Upper lobe of left lung (tissue), 6 donors: ENCODE results near the gene BRAT1. TPM values are rescaled to one million over a fixed set of nuclear protein-coding genes. Genes with fewer than 3 reads are reported as not detected.

ENCODE experiments used
- ATAC-seq, 2 donors: fragments of 200-7000 bp; cut with Tn5 transposase; one replicate each; pipeline ENCODE4 v1.9.1; 2022; ENCODE audit warnings: mild to moderate bottlenecking in 2 of 2, moderate library complexity in 2 of 2; ENCODE audit not compliant: low FRiP score in 2 of 2
- DNase-seq, 2 donors: peaks; one replicate each; pipeline ENCODE4 v3.0.0-alpha.2; 2019 to 2020
- H3K27ac ChIP-seq, 4 donors: fragments of 200-600 bp; sonication (generic); one replicate each; pipeline ENCODE4 v1.5.1; 2016 to 2019
- H3K27me3 ChIP-seq, 4 donors: fragments of 200-600 bp; sonication (generic); one replicate each; pipeline ENCODE4 v1.5.1; 2017 to 2019
- H3K36me3 ChIP-seq, 4 donors: fragments of 200-600 bp; sonication (generic); one replicate each; pipeline ENCODE4 v1.5.1; 2016 to 2019
- H3K4me1 ChIP-seq, 4 donors: fragments of 200-600 bp; sonication (generic); one replicate each; pipeline ENCODE4 v1.5.1; 2018 to 2019
- H3K4me3 ChIP-seq, 4 donors: fragments of 200-600 bp; sonication (generic); one replicate each; pipeline ENCODE4 v1.5.1; 2017 to 2019; ENCODE audit warnings: mild to moderate bottlenecking in 2 of 4, moderate library complexity in 1 of 4
- H3K9me3 ChIP-seq, 4 donors: fragments of 200-600 bp; sonication (generic); one replicate each; pipeline ENCODE4 v1.5.1; 2018 to 2019
- EP300 ChIP-seq, 4 donors: sonication (generic); formaldehyde crosslinking; IDR thresholded peaks; one replicate each; pipeline ENCODE4 v1.5.1; 2017; ENCODE audit warnings: antibody characterized with exemption in 4 of 4, control low read depth in 2 of 4
- POLR2A ChIP-seq, 4 donors: fragments of 450-650 bp; IDR thresholded peaks; one replicate each; pipeline ENCODE4 v1.5.1; 2016 to 2017; ENCODE audit warnings: antibody characterized with exemption in 4 of 4, mild to moderate bottlenecking in 2 of 4
- POLR2AphosphoS5 ChIP-seq, 2 donors: sonication (generic); formaldehyde crosslinking; IDR thresholded peaks; one replicate each; pipeline ENCODE4 v1.5.1; 2017; ENCODE audit warnings: antibody characterized with exemption in 2 of 2
- WGBS, 2 donors: methylation state at CpG; one replicate each; pipeline ENCODE4 v1.1.5; 2017 to 2018; 5-methylcytosine and 5-hydroxymethylcytosine counted together
- total RNA-seq, 6 donors: library from RNA; depleted of rRNA in 4 of 6; stranded (reverse); fragments of >200 nt in 4 of 6; gene quantifications; one replicate each; pipeline versions ENCODE4 v1.1.0 to v1.2.1, GENCODE V29; 2016 to 2021
- TF ChIP-seq, protein P1 (sequence below), 6 experiments: fragments of 450-650 bp in 4 of 6; fragments of 200-600 bp in 2 of 6; sonication (generic) in 2 of 6; IDR thresholded peaks; one replicate each; pipeline ENCODE4 v1.5.1; 2016 to 2019; ENCODE audit warnings: antibody characterized with exemption in 6 of 6
- donor health status: DM: no; HTN: no; CAD: no; lungs with moderate emphysema.
- donor health status: DM: no; HTN: yes; CAD: no; lungs with severe emphysema.

Gene BRAT1
- total RNA-seq, 6 donors from 2014 or later = 23.9 to 68.3 (median 31.0) TPM

DNA sequence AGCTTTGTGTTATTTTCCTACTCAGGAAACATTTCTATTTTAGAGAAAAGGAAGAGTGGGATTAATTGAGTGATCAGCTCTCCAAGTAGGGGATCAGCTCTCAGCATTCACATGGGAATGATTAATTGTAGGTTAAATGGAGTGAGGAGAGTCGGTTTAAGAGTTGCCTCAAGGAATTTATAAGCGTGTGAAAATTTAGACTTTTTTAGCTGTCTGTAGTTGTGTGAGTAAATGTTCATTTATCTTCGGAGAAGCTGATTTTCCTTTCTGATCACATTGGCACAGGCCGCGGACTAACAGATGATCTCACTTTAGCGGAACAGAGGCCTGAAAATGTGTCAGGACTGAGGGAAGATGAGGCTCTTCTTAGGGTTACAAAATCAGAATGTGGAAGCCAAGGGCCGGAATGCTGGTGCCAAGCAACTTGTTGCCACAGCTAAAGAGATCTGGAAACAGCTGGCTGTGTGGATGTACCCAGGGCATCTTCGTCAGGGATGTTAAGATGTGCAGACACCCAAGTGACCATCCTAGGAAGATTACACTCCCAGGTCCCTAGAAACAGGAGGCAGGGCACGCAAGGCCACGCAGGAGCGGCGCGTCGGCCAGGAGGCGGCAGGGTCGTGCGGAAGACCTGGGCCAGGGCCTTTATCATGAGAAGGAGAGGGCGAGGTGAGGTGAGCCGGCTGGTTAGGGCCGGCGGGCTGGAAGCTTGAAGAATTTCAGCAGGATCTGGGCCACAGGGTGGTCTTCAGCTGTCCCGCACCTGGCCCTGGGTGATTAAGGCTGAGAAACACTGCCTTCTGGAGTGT lies 41.3 kb upstream of the BRAT1 start:
- no peak overlapping the region for H3K27ac ChIP-seq
- no peak overlapping the region for H3K4me3 ChIP-seq
- no peak for TF ChIP-seq EP300 (IDR thresholded peaks at IDR 0.05)
- TF ChIP-seq POLR2A (IDR thresholded peaks at IDR 0.05) = no peak
- no peak for TF ChIP-seq POLR2AphosphoS5 (IDR thresholded peaks at IDR 0.05)
- TF ChIP-seq, protein P1, sequence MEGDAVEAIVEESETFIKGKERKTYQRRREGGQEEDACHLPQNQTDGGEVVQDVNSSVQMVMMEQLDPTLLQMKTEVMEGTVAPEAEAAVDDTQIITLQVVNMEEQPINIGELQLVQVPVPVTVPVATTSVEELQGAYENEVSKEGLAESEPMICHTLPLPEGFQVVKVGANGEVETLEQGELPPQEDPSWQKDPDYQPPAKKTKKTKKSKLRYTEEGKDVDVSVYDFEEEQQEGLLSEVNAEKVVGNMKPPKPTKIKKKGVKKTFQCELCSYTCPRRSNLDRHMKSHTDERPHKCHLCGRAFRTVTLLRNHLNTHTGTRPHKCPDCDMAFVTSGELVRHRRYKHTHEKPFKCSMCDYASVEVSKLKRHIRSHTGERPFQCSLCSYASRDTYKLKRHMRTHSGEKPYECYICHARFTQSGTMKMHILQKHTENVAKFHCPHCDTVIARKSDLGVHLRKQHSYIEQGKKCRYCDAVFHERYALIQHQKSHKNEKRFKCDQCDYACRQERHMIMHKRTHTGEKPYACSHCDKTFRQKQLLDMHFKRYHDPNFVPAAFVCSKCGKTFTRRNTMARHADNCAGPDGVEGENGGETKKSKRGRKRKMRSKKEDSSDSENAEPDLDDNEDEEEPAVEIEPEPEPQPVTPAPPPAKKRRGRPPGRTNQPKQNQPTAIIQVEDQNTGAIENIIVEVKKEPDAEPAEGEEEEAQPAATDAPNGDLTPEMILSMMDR (IDR thresholded peaks at IDR 0.05) = no peak
- ATAC-seq (no peak), DNase-seq (peak in 1 of 2 donors; percentile 77)
- H3K9me3 ChIP-seq = no peaks in the 10 kb centered on the region
- peaks cover 5 to 91% (median 68%) of the 10 kb centered on the region in 4 donors for H3K36me3 ChIP-seq
- WGBS, 2 donors = 92 to 97% methylated on average over 22 of the region's 22 CpGs
- no peaks in the 10 kb centered on the region for H3K4me1 ChIP-seq
- no peaks in the 10 kb centered on the region for H3K27me3 ChIP-seq

DNA sequence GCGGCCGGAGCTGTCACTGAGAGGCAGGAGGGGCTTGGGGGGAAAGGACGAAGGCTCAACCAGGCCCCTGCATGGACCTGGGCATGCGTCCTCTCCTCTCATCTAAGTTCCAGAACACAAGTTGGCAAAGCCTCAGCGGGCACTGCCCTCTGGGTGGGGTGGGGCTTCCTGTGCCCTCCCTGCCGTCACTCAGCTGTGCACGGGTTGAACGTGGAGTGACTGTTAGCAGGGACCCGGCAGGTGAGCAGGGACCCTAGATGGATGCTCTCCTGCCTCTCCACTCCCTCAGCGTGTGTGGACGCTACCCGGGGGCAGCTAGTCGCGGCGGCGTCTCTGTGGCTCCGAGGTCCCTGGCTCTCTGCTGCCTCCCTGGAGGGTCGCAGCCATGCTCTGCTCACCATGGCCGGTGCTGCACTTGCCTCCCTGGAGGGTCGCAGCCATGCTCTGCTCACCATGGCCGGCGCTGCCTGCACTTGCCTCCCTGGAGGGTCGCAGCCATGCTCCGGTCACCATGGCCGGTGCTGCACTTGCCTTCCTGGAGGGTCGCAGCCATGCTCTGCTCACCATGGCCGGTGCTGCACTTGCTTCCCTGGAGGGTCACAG lies 40.0 kb upstream of the BRAT1 start:
- DNase-seq (peak in 1 of 2 donors; percentile 67), ATAC-seq (no peak)
- H3K27ac ChIP-seq = no peak overlapping the region
- no peaks in the 10 kb centered on the region for H3K27me3 ChIP-seq
- H3K9me3 ChIP-seq = no peaks in the 10 kb centered on the region
- peaks cover 5 to 87% (median 67%) of the 10 kb centered on the region in 4 donors for H3K36me3 ChIP-seq
- H3K4me3 ChIP-seq = no peak overlapping the region
- no peaks in the 10 kb centered on the region for H3K4me1 ChIP-seq
- TF ChIP-seq POLR2A (IDR thresholded peaks at IDR 0.05) (no peak), EP300 (IDR thresholded peaks at IDR 0.05) (no peak), POLR2AphosphoS5 (IDR thresholded peaks at IDR 0.05) (no peak)
- TF ChIP-seq, protein P1 (IDR thresholded peaks at IDR 0.05) = no peak
- WGBS, 2 donors = 76 to 89% methylated on average over 9 to 27 of the region's 27 CpGs

DNA sequence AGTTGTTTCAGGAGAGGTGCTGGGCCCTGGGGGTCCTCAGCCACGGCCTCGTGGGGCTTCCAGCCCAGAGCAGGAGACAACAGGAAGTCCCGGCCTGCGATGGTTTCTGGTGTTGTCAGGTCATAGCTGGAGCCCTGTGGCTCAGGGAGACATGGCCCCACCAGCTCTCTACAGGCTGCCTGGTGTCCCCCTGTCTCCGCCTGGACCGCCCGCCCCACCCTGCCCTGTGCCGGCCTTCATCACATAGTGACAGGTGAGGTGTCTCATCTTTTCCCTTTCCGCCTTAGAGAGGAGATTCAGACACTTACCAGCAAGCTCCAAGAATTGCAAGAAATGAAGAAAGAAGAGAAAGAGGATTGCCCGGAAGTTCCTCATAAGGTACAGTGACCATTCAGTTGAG lies 39.3 kb upstream of the BRAT1 start:
- no peaks in the 10 kb centered on the region for H3K9me3 ChIP-seq
- WGBS, 2 donors = 85 to 88% methylated on average over 8 to 9 of the region's 10 CpGs

DNA sequence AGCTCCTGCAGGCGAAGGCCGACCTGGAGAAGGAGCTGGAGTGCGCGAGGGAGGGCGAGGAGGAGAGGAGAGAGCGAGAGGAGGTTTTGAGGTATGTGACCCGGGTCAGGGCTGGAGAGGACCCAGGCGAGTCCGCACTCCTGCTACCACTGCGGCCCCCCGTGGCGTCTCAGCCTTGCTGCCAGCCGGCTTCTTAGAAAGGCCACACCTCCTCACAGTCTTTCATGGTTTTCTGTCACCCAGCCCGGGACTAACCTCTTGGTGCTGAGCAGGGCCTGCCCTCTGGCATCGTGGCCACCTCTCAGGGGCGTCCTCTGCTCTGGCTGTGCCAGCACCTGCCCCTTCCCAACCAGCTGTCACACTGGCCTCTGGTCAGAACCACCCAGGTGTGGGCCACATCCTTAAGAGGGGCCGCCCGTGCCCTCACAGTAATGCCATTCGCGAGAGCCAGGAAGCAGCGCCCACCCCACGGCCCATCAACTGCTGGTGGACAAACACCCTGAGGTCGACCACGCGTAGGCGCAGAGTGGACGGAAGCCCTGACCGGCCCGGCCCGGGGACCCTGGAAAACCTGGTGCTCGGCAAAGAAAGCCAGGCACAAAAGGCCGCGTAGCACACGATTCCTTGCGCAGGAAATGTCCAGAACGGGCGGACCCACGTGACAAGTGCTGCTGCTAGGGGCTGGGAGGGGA lies 37.9 kb upstream of the BRAT1 start:
- no peaks in the 10 kb centered on the region for H3K9me3 ChIP-seq
- no peaks in the 10 kb centered on the region for H3K4me1 ChIP-seq
- no peak overlapping the region for H3K4me3 ChIP-seq
- H3K27me3 ChIP-seq = no peaks in the 10 kb centered on the region
- 90 to 97% methylated on average over 24 to 38 of the region's 38 CpGs for WGBS, 2 donors
- H3K36me3 ChIP-seq = peaks cover 5 to 78% (median 60%) of the 10 kb centered on the region in 4 donors
- peak in 1 of 2 donors; percentile 77 for DNase-seq
- H3K27ac ChIP-seq = no peak overlapping the region
- TF ChIP-seq POLR2A (IDR thresholded peaks at IDR 0.05) = no peak
- TF ChIP-seq, protein P1 (IDR thresholded peaks at IDR 0.05) = no peak
- no peak for TF ChIP-seq EP300 (IDR thresholded peaks at IDR 0.05)
- TF ChIP-seq POLR2AphosphoS5 (IDR thresholded peaks at IDR 0.05) = no peak
- peak in 1 of 2 donors; percentile 32 for ATAC-seq

More for the DNA sequence above, 39.3 kb upstream of the BRAT1 start:
- no peaks in the 10 kb centered on the region for H3K4me1 ChIP-seq
- H3K27me3 ChIP-seq = no peaks in the 10 kb centered on the region
- no peak overlapping the region for H3K4me3 ChIP-seq
- no peak overlapping the region for H3K27ac ChIP-seq
- DNase-seq (peak in 1 of 2 donors; percentile 71), ATAC-seq (no peak)
- H3K36me3 ChIP-seq = peaks cover 5 to 89% (median 69%) of the 10 kb centered on the region in 4 donors
- TF ChIP-seq EP300 (IDR thresholded peaks at IDR 0.05) (no peak), POLR2A (IDR thresholded peaks at IDR 0.05) (no peak), POLR2AphosphoS5 (IDR thresholded peaks at IDR 0.05) (no peak)
- TF ChIP-seq, protein P1 (IDR thresholded peaks at IDR 0.05) = no peak
